Thyroid gland (tissue), 4 donors: ENCODE data around the gene SPINK9.

Source experiments
- CTCF ChIP-seq, 6 experiments: fragments of 200-600 bp in 3 of 6; fragments of 450-650 bp in 3 of 6; sonication (generic) in 3 of 6; IDR thresholded peaks; one replicate each; pipeline ENCODE4 v1.5.1; 2016 to 2019; ENCODE audit warnings: antibody characterized with exemption in 6 of 6, mild to moderate bottlenecking in 2 of 6, inconsistent platforms in 1 of 6, moderate library complexity in 1 of 6
- POLR2A ChIP-seq, 2 donors: fragments of 450-650 bp; IDR thresholded peaks; one replicate each; pipeline ENCODE4 v1.6.1; 2017; ENCODE audit warnings: antibody characterized with exemption in 2 of 2, mild to moderate bottlenecking in 2 of 2, moderate library complexity in 1 of 2

- TF ChIP-seq CTCF (IDR thresholded peaks at IDR 0.05) (no peak), POLR2A (IDR thresholded peaks at IDR 0.05) (no peak)
Measured at GRCh38 chr5:148368299-148368698, 32.9 kb downstream of the SPINK9 start.
